ENCODE measurements around the gene UBR3.
"Not testable (repeated sequence)": the region's sequence is repeated elsewhere in the genome, so short reads cannot be mapped to it uniquely, and the experiment has no call there.

The UBR3 gene

DNA sequence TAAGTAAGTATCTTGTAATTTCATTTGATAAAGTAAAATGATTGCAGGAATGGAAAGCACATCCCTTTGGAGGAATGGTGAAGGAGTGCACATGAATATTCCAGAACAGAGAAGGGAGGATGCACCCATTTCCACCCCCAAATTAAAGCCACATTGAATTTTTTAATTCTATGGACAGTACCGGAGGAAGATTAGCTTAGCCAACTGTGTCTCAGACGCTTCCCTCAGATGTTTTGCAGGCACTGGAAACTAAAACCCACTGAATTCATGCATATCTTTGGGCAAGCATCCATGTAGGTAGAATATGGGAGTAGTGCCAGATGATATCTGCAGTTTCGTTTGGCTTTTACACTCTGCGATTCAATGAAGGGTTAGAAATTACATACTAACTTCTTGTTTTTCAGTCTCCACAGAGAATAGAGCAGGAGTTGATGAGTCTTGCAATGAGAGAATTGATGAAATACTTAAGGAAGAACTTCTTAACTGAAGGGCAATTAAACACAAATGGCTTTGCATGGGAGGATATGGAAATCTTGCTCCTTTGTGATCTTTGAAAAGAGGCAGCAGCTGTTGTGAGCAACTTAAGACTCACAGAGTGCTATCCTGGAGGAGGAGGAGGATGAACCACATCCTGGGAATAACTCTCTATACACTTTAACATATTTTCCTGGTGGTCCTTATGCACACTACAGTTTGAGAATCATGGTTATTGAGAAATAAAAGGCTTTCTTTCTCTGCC is 279.0 kb downstream of the UBR3 start:
- no peak for DNase-seq (ENCODE audit: low read depth)
- no peak overlapping the region for H3K4me3 ChIP-seq (ENCODE audit: low read length)
- TF ChIP-seq, protein P1, sequence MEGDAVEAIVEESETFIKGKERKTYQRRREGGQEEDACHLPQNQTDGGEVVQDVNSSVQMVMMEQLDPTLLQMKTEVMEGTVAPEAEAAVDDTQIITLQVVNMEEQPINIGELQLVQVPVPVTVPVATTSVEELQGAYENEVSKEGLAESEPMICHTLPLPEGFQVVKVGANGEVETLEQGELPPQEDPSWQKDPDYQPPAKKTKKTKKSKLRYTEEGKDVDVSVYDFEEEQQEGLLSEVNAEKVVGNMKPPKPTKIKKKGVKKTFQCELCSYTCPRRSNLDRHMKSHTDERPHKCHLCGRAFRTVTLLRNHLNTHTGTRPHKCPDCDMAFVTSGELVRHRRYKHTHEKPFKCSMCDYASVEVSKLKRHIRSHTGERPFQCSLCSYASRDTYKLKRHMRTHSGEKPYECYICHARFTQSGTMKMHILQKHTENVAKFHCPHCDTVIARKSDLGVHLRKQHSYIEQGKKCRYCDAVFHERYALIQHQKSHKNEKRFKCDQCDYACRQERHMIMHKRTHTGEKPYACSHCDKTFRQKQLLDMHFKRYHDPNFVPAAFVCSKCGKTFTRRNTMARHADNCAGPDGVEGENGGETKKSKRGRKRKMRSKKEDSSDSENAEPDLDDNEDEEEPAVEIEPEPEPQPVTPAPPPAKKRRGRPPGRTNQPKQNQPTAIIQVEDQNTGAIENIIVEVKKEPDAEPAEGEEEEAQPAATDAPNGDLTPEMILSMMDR (conservative IDR thresholded peaks at IDR 0.05; ENCODE audit: low read length): no peak

DNA sequence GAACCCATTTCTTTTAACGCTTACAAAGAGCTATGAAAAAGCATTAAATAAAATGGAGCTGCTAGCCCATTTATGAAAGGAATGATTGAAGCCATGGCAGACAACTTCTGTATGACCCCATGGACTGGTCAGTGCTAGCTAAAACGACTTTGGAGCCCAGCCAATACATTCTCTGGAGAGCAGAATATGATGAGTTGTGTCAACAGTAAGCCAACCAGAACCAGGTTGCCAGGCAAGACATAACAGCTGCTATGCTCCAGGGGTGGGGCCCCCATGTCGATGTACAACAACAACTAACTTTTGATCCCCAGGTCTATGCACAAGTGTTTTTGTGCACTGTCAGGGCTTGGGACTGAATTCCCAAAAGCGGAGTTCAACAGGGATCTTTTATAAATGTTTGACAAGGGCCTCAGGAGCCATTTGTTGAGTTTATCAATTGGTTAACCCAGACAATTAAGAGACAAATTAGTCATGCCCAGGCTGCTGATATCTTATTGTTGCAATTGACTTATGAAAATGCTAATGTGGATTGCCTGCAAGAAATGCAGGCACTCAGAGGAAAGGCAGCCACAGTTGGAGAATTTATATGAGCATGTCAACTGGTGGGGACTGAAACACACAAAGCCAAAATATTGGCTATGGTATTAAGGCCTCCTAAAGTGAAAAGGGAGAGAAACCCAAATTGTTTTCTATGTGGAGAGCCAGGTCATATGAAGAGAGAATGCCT is 286.1 kb downstream of the UBR3 start:
- no peak overlapping the region for H3K4me3 ChIP-seq (ENCODE audit: low read length)
- no peak for DNase-seq (ENCODE audit: low read depth)
- TF ChIP-seq, protein P1 (conservative IDR thresholded peaks at IDR 0.05; ENCODE audit: low read length): no peak

- no peak for DNase-seq (ENCODE audit: low read depth)
- no peak overlapping the region for H3K4me3 ChIP-seq (ENCODE audit: low read length)
- TF ChIP-seq, protein P1 (conservative IDR thresholded peaks at IDR 0.05; ENCODE audit: low read length): no peak
Observed at GRCh38 chr2:170115501-170116229, 288.4 kb downstream of the UBR3 start.

DNA sequence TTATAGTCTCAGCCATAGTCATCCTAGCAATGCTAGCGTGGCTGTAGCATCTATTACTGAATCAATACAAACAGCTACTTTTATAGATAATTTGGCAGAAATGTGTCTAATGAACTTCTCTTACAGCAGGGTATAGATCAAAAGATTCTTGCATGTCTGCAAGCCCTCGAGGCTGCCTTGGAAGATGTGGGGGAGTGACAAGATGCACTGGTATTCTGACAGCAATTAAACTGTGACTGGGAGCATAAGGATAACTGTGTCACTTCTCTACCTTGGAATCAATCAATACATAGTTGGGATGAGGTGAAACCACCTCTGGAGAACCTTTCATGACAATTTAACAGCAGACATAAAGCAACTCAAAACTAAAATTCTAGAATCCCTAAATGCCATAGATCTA is 291.4 kb downstream of the UBR3 start:
- no peak overlapping the region for H3K4me3 ChIP-seq (ENCODE audit: low read length)
- DNase-seq (ENCODE audit: low read depth): no peak
- TF ChIP-seq, protein P1 (conservative IDR thresholded peaks at IDR 0.05; ENCODE audit: low read length): no peak

DNA sequence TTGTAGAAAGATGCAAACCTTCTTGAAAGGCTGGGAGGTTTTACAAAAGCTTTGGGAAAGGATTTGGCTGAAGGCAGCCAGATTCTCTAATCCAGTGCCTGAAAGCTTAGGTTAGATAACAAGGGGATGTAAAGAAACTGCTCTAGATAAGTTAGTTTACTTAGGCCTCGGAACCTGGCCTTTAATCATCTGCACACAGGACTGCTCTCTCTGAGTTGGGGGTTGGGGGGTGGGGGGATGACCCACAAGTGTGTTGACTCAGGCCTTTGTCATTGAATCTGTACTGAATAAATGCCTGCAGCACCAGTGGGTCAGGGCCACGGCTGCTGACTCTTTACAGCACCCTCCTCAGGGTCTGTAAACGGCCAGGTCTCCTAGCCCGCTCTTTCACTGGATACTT is 292.1 kb downstream of the UBR3 start:
- not testable (repeated sequence) for H3K4me3 ChIP-seq (ENCODE audit: low read length); DNase-seq (ENCODE audit: low read depth)

- TF ChIP-seq, protein P1 (conservative IDR thresholded peaks at IDR 0.05; ENCODE audit: low read length): no peak
- DNase-seq (ENCODE audit: low read depth): no peak
Observed at GRCh38 chr2:170121689-170122088, 294.4 kb downstream of the UBR3 start.

DNA sequence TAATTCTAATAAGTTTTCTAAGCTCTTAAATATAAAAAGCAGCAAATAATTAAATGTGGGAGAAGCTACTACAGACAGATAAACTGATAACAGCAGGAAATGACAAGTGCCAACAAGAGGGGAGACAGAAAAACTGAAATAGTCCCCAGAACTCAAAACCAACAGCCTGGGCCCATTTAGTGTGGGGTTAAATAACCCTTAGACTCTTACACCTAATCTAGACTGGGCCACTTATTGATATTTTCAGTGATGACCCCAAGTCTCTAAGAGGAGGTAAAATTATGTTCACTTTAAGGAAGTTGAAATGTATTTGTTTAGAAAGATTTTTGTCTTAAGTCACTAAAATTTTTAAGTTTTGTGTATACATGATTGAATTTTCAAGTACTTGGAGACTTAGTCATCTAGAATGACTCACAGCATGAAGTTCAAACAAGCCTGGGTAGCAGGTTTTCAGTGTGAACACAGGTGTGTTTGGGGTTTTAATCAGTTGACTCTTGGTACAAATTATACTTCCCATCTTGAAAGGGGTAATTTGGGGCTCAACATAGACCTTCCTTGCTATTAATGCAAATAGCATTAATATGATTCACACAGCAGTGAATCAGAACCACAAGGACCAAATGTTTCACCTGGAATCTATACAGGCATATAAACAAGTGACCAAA is 295.8 kb downstream of the UBR3 start:
- no peak for DNase-seq (ENCODE audit: low read depth)
- TF ChIP-seq, protein P1 (conservative IDR thresholded peaks at IDR 0.05; ENCODE audit: low read length): no peak
- H3K4me3 ChIP-seq (ENCODE audit: low read length): no peak overlapping the region

More at GRCh38 chr2:170121689-170122088, 294.4 kb downstream of the UBR3 start:
- H3K4me3 ChIP-seq (ENCODE audit: low read length): no peak overlapping the region
